HG03196 (cell line): ENCODE data around the gene SLC35B2.

Experiments
- ATAC-seq: cut with Tn5 transposase; IDR thresholded peaks from one replicate; pipeline ENCODE4 v1.9.1; 2021; ENCODE audit not compliant: unreplicated experiment

Gene SLC35B2

DNA sequence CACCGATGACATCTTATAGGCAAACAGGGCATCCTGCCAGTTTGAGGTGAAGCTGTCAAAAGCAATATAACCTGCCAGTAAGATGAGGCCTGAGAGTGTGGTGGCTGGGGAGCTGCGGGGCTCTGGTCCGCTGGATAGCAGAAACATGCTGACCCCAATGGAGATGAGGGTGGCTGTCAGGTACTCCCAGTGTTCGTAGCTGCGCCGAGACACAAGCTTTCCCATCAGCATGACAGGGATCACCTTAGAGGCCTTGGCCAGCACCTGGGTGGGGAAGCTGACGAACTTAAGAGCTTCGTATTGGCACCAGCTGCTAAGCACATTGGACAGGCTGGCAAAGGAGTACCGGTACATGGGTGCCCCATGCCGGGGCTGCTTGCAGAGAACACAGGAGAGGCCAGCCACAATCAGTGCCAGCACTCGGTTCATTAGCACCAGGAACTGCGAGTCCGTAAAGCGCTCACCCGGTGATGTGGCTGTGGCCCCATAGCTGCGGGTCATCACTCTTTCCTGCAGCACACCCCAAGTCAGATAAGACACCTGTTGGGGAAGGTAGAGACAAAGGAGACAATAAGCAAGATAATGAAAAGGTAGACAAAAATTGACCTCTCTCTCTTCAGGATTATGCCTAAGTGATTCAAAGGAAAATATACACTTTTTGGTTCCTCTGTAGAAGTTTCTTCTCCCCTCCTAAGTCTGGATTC, 2.1 kb downstream of the SLC35B2 start:
- ATAC-seq = no peak

- no peak for ATAC-seq
Measured at GRCh38 chr6:44254191-44255104, 2.9 kb downstream of the SLC35B2 start.

DNA sequence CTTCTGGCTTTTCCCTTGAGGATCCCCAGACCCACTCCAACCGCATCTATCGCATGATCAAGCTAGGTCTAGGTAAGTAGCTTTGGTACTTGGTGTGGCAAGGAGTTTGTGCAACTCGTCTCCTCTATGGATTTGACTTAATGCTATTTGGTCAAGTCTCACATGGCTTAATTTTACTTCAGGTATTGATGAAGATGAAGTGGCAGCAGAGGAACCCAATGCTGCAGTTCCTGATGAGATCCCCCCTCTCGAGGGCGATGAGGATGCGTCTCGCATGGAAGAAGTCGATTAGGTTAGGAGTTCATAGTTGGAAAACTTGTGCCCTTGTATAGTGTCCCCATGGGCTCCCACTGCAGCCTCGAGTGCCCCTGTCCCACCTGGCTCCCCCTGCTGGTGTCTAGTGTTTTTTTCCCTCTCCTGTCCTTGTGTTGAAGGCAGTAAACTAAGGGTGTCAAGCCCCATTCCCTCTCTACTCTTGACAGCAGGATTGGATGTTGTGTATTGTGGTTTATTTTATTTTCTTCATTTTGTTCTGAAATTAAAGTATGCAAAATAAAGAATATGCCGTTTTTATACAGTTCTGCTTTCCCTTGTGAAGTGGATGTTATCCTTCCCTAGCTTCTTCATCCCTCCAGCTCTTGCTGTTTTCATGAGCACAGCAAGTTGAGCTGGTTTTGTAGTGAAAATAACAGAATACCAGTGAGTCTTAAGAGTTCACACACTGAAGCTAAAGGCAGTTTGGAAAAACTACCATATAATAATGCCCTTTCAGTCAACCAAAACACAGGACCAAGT, 3.8 kb downstream of the SLC35B2 start:
- ATAC-seq = no peak

DNA sequence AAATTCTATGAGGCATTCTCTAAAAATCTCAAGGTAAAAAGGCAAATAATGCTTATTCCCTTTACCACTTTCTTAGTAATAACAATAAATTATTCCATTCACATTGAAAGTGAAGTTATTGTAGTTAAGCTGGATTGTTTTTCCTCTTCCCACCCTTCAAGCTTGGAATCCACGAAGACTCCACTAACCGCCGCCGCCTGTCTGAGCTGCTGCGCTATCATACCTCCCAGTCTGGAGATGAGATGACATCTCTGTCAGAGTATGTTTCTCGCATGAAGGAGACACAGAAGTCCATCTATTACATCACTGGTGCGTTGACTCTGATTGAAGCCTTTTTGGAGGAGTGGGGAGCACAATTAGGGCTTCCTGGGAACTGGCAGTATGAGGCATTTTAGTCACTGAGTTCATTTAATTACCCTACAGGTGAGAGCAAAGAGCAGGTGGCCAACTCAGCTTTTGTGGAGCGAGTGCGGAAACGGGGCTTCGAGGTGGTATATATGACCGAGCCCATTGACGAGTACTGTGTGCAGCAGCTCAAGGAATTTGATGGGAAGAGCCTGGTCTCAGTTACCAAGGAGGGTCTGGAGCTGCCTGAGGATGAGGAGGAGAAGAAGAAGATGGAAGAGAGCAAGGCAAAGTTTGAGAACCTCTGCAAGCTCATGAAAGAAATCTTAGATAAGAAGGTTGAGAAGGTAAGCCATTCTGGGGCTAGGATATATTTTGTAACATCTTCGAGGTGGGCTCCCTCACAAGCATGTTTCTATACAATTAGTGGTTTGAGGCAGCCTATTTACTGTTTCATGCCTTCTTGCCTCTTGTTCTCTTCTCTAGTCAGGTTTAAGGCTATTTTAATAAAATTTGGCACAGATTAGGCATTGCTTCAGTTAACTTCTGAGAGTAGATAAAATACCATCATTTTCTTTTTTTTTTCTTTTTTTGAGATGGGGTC, 5.5 kb downstream of the SLC35B2 start:
- no peak for ATAC-seq

GRCh38 chr6:44250718-44251123, 6.6 kb downstream of the SLC35B2 start:
- no peak for ATAC-seq

GRCh38 chr6:44250067-44250717, 7.1 kb downstream of the SLC35B2 start:
- no peak for ATAC-seq

DNA sequence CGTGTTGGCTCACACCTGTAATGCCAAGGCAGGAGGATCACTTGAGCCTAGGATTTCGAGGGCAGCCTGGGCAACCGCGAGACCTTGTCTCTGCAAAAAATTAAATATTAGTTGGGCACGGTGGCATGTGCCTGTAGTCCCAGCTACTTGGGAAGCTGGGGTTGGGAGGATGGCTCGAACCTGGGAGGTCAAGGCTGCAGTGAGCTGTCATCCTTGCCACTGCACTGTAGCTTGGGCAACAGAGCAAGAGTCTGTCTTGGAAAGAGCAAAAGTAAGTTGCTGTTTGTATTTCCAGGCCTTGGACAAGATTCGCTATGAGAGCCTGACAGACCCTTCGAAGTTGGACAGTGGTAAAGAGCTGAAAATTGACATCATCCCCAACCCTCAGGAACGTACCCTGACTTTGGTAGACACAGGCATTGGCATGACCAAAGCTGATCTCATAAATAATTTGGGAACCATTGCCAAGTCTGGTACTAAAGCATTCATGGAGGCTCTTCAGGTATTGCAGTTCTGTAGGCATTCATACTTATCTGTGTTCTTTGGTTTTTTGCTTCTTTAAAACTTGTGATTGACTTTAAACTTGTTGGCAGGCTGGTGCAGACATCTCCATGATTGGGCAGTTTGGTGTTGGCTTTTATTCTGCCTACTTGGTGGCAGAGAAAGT, 8.1 kb downstream of the SLC35B2 start:
- no peak for ATAC-seq

GRCh38 chr6:44248579-44248978, 8.7 kb downstream of the SLC35B2 start:
- no peak for ATAC-seq

DNA sequence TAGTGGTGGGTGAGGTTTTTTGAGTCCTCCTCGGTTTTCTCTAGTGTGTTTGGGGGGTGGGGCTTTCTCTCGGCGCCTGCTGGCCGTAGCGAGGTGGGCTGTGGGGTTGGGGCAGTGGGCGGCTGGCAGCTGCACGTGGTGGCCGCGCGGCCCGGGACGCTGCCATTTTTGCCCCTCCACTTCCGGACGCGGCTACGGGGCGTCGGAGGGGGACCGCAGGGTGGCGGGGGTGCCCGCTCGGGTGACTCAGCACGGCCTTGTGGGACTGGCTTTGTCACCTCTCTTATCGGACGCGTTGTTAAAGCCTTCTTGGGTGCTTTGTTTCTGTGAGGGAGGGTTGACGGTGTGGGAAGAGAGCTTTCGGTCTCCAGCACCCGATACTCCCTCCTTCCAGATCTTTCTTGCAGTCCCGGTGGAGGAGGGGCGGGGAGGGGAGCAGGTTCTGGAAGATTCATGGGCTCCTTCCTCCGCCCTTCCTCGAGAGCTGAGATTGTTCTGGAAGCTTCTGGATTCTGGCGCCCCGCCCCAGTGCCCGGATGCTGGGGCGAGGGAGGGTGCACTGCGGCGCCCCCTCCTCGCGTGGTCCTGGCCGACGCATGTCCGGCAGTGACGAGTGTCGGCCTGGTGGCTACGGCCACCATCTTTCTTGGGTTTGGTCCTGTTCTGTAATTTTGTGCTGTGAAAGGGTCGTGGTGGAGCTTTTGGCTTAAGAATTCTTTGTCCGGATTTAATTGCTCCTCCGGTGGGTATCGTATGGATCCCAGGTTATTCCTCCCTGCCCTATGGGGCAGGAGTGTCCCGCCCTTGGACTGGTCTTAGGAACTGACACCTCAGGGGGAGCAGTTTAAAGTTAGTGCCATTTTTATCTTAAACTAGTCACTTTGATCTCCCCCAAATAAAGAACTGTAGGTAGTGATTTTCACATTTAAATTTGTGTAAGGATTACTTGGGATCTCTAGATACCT, 9.7 kb downstream of the SLC35B2 start:
- peak; percentile 28 for ATAC-seq

DNA sequence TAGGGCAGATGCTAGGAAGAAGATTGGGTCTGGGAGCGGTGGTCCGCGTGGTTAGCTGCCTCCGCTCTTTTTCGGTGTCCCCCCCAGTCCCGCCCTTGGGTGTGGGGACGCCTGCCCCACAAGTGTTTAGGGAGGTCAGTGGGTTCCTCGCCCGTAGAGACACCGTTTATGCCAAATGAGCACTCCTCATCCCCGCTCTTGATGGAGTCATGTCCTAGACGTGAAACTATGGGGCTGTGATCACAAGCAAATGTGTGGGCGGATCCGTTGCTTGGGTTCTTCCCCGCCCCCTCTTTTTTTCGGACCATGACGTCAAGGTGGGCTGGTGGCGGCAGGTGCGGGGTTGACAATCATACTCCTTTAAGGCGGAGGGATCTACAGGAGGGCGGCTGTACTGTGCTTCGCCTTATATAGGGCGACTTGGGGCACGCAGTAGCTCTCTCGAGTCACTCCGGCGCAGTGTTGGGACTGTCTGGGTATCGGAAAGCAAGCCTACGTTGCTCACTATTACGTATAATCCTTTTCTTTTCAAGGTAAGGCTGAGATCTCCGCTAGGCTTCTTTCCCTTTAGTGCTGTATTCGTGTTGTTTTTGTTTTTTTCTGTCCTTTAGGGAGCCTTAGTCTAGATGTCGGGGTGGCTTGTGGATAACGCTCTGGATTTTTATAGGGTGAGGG, 10.5 kb downstream of the SLC35B2 start, which contains the start of gene HSP90AB1:
Gene HSP90AB1 (plus strand): TSS at position 439 of the 675 bp plus-strand sequence. CDS start 1,529 bp downstream, outside the sequence.
- ATAC-seq = peak; percentile 72

- peak; percentile 46 for ATAC-seq
Measured at GRCh38 chr6:44245912-44246662, 11.2 kb downstream of the SLC35B2 start.

DNA sequence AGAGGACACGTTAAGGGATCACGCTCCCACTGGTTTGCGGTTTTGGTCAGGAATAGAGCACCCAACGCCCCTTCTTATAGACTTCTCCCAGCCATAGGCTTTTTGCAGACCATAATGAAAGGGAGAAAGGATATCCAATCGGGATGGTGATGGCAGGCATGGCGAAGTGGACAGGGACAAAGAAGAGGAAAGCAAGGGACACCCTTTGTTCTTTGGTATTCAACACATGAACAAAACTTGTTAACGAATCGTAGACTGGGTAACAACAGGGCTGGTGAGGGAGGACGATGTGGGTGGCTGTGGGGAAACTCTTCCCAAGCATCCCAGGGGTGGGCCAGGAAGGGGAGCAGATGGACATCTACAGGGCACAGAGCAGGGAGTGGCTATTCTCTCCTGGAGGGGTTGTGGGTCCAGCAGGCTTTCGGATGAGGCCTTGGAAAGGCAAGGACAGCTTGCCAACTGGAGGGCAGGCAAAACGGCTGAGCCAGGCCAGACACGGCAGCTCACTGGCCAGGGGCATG, 11.9 kb downstream of the SLC35B2 start:
- no peak for ATAC-seq

DNA sequence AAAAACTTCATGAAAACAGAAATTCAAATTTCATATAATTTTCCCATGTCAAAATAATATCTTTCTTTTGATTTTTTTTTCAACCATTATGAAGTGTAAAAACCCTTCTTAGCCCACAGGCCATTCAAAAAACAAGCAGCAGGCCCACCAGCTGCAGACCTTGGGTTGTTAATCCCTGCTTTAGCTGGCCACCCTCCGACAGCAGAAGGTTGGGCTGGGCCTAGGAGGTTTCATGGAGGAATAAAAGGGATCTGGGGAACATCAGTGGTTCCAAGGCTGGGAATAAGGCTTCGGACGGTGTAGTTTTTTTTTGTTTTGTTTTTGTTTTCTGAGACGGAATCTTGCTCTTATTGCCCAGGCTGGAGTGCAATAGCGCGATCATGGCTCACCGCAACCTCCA, 14.0 kb downstream of the SLC35B2 start:
- ATAC-seq = no peak

DNA sequence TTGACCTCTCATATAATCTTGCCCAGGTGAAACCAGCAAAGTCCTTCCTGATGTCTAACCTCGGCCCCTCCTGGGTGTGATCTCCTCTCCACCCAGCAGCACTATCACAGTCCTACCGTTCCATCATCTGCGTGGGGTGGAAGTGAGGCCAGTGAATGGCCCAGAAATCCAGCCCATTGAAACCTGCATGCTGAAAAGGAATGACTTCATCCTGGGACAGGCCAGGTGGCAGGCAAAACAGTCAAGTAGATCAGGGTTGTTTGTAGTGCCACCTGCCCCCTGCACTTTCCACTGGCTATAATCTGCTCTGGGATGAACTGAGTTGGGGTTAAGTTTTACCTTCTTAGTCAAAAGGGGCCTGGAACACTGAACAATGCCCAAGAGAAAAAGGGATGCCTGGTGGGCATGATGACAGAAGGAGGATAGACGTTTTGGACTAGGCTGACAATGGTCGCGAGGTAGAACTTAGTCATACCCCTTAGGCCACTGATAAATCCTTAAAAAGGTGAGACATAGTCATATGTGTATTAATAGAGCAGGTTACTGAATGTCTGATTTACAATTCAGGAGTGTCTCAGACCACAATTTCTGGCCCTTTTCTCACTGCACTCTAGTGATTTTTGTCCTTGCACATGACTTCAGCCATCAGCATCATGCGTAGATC, 18.5 kb downstream of the SLC35B2 start:
- no peak for ATAC-seq

DNA sequence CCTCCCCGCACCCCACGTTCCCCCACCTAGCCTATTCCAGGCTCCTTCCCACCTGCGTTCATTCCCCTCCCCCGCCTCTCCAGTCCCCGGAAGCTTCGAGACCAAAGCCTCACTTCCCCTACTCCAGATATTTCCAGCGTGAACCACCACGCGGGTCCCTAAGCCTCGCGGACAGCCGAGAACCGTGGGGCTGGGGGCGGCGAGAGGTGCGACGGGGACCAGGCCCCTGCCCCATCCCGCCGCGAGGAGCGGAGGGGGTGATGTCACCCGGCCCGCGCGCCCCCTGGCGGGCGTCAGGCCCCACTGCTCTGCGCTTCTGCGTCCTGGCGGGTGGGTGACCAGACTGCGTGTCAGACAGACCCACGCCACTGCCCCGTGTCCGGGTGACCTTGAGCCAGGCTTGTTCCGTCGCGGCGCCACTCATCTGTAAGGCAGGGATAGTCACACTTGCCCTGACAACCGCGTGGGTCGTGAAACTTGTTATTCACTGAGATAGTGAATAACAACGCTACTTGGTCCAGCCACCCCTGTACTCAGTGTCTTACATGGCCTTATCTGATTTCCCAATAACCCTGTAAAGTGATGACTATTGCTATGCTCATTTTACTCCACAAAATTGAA, 19.4 kb downstream of the SLC35B2 start:
- ATAC-seq = peak; percentile 69
